ENCODE measurements around the gene GNPNAT1.

DNA sequence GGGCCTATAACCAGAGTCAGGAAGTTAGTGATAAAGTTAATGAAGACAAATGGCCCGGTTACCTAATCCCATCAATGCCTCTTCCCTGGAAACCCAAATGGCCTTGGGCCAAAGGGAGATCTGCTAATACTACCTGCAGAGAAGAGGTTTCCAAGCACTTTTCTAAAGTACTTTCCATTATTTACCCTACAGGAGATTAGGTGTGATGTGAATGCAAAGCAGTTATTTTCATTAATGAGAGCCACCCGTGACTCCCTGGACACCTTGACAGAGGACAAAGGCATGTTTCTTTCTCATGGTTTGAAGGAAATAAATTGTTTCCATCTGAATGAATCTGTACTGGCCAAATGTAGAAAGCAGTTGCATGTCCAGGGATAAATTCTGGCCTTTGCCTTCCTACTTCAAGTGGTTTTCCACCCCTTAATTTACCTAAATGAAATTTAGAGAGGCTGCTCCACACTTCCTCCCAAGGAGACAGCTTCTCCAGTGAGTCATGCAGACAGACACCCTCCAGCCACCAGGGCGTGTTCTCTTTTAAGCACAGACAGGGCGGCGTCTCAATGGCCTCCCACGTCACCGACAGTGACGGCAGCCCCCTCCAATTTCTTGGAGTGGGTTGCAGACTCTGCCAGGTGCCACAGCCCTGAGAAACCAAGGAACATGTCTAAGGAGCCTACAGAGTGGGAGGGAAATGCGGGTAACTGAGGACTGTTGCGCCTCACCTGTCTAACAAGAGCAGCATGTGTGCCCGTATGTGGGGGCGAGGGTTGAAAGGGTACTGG, 43.9 kb upstream of the GNPNAT1 start:
- TF ChIP-seq, protein P1, sequence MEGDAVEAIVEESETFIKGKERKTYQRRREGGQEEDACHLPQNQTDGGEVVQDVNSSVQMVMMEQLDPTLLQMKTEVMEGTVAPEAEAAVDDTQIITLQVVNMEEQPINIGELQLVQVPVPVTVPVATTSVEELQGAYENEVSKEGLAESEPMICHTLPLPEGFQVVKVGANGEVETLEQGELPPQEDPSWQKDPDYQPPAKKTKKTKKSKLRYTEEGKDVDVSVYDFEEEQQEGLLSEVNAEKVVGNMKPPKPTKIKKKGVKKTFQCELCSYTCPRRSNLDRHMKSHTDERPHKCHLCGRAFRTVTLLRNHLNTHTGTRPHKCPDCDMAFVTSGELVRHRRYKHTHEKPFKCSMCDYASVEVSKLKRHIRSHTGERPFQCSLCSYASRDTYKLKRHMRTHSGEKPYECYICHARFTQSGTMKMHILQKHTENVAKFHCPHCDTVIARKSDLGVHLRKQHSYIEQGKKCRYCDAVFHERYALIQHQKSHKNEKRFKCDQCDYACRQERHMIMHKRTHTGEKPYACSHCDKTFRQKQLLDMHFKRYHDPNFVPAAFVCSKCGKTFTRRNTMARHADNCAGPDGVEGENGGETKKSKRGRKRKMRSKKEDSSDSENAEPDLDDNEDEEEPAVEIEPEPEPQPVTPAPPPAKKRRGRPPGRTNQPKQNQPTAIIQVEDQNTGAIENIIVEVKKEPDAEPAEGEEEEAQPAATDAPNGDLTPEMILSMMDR (conservative IDR thresholded peaks at IDR 0.05; ENCODE audit: low read length): no peak
- no peak for TF ChIP-seq EZH2phosphoT487 (IDR thresholded peaks at IDR 0.05; ENCODE audit: borderline replicate concordance, low read depth, low read length)
